ENCODE results near the gene PHC2.
A peak's percentile ranks its signal among the peaks of the same experiment; 100 is the strongest.

The PHC2 gene

GRCh38 chr1:33346533-33346926 lies 84.4 kb downstream of the PHC2 start:
- no peak for DNase-seq (ENCODE audit: low read depth)
- H3K4me3 ChIP-seq (ENCODE audit: low read length) = peak overlapping the region; percentile 15
- TF ChIP-seq CTCF (IDR thresholded peaks at IDR 0.05; ENCODE audit: insufficient read depth, low read depth, low read length, missing control alignments) = no peak

- no peak overlapping the region for H3K4me3 ChIP-seq (ENCODE audit: low read length)
- DNase-seq (ENCODE audit: low read depth) = no peak
- no peak for TF ChIP-seq CTCF (IDR thresholded peaks at IDR 0.05; ENCODE audit: insufficient read depth, low read depth, low read length, missing control alignments)
These were observed 85.9 kb downstream of the PHC2 start for GRCh38 chr1:33344896-33345560.

- TF ChIP-seq CTCF (IDR thresholded peaks at IDR 0.05; ENCODE audit: insufficient read depth, low read depth, low read length, missing control alignments) = no peak
- no peak for DNase-seq (ENCODE audit: low read depth)
- H3K4me3 ChIP-seq (ENCODE audit: low read length) = no peak overlapping the region
These were observed 87.4 kb downstream of the PHC2 start for GRCh38 chr1:33343539-33343938.

GRCh38 chr1:33342041-33342723 lies 88.7 kb downstream of the PHC2 start:
- TF ChIP-seq CTCF (IDR thresholded peaks at IDR 0.05; ENCODE audit: insufficient read depth, low read depth, low read length, missing control alignments) = no peak
- peak; percentile 91 for DNase-seq (ENCODE audit: low read depth)
- no peak overlapping the region for H3K4me3 ChIP-seq (ENCODE audit: low read length)

- no peak overlapping the region for H3K4me3 ChIP-seq (ENCODE audit: low read length)
- peak; percentile 14 for DNase-seq (ENCODE audit: low read depth)
- no peak for TF ChIP-seq CTCF (IDR thresholded peaks at IDR 0.05; ENCODE audit: insufficient read depth, low read depth, low read length, missing control alignments)
These were observed 89.7 kb downstream of the PHC2 start for GRCh38 chr1:33341190-33341589.

GRCh38 chr1:33339413-33339812 lies 91.5 kb downstream of the PHC2 start:
- no peak for DNase-seq (ENCODE audit: low read depth)
- no peak overlapping the region for H3K4me3 ChIP-seq (ENCODE audit: low read length)

More at GRCh38 chr1:33339413-33339812, 91.5 kb downstream of the PHC2 start:
- no peak for TF ChIP-seq CTCF (IDR thresholded peaks at IDR 0.05; ENCODE audit: insufficient read depth, low read depth, low read length, missing control alignments)

Data from epithelial cell of esophagus (primary cell).